Heart left ventricle (tissue), 16 donors: Measurements from ENCODE around the gene RPS10. TPM values are rescaled to one million over a fixed set of nuclear protein-coding genes. Genes with fewer than 3 reads are reported as not detected.

Experiments
- ATAC-seq, 4 donors: fragments of 200-7000 bp; cut with Tn5 transposase; one replicate each; pipeline ENCODE4 v1.9.1; 2020 to 2022; ENCODE audit warnings: moderate library complexity in 4 of 4, mild to moderate bottlenecking in 3 of 4, moderate number of reproducible peaks in 1 of 4
- DNase-seq, 5 donors: peaks; one replicate each; pipeline ENCODE4 v3.0.0-alpha.2; 2020
- H3K27ac ChIP-seq, 12 donors: fragments of 200-600 bp; sonication (generic) in 4 of 12; one replicate each; pipeline versions ENCODE4 v1.5.0 to v1.8.0; 2016 to 2022; ENCODE audit warnings: mild to moderate bottlenecking in 2 of 12
- H3K27me3 ChIP-seq, 9 donors: fragments of 200-600 bp; sonication (generic) in 2 of 9; one replicate each; pipeline versions ENCODE4 v1.5.1 to v1.8.0; 2016 to 2022; ENCODE audit warnings: mild to moderate bottlenecking in 3 of 9
- H3K36me3 ChIP-seq, 9 donors: fragments of 200-600 bp; sonication (generic) in 2 of 9; one replicate each; pipeline versions ENCODE4 v1.5.0 to v1.8.0; 2018 to 2022; ENCODE audit warnings: mild to moderate bottlenecking in 2 of 9
- H3K4me1 ChIP-seq, 12 donors: fragments of 200-600 bp; sonication (generic) in 4 of 12; one replicate each; pipeline versions ENCODE4 v1.5.0 to v1.8.0; 2016 to 2022; ENCODE audit warnings: mild to moderate bottlenecking in 3 of 12
- H3K4me3 ChIP-seq, 12 donors: fragments of 200-600 bp; sonication (generic) in 4 of 12; one replicate each; pipeline versions ENCODE4 v1.5.0 to v1.8.0; 2017 to 2022; ENCODE audit warnings: mild to moderate bottlenecking in 9 of 12, moderate library complexity in 4 of 12
- H3K9me3 ChIP-seq, 12 donors: fragments of 200-600 bp; sonication (generic) in 4 of 12; one replicate each; pipeline versions ENCODE4 v1.5.0 to v1.8.0; 2016 to 2022; ENCODE audit warnings: mild to moderate bottlenecking in 1 of 12
- POLR2A ChIP-seq, 2 donors: fragments of 450-650 bp; IDR thresholded peaks; one replicate each; pipeline ENCODE4 v1.6.1; 2017; ENCODE audit warnings: antibody characterized with exemption in 2 of 2, mild to moderate bottlenecking in 2 of 2, moderate library complexity in 2 of 2
- WGBS, 4 donors: extraction: QIAGEN DNeasy Blood & Tissue Kit in 2 of 4; methylation state at CpG; one replicate each; pipeline versions ENCODE4 v1.1.5 to v1.1.7; 2013 to 2018; 5-methylcytosine and 5-hydroxymethylcytosine counted together
- intact Hi-C, 10 donors: fragments of 100-400 bp; cut with DNase I; formaldehyde crosslinking; loops; one replicate each; pipeline versions ENCODE4 v1.11.1 to v1.14.2; 2022
- polyA plus RNA-seq, 2 donors: library from polyadenylated mRNA; stranded (reverse); fragments of 200-250 nt; gene quantifications; one replicate each; pipeline ENCODE4 v1.2.3, GENCODE V29; 2013
- total RNA-seq, 9 donors: library from RNA; depleted of rRNA in 2 of 9; stranded (reverse); fragments of >200 nt in 2 of 9; fragmentation: NEBNext Ultra II Directional in 3 of 9; extraction: Animal tissue kit (Norgen Biotek cat#: 25700) in 3 of 9; gene quantifications; one replicate each; pipeline versions ENCODE4 v1.1.0 to v1.2.4, GENCODE V29; 2016 to 2023
- TF ChIP-seq, protein P1 (sequence below), 12 donors: fragments of 200-600 bp; sonication (generic) in 4 of 12; IDR thresholded peaks; one replicate each; pipeline versions ENCODE4 v1.5.0 to v1.8.0; 2018 to 2022; ENCODE audit warnings: antibody characterized with exemption in 12 of 12, mild to moderate bottlenecking in 5 of 12
- donor health status: ischemic (EF 13 %, LVEDD 7.1; RV severe dilation, severe dysfunction).
- donor health status: healthy with polysubstance abuse.
- donor health status: DM: no; HTN: yes; CAD: no.
- donor health status: DM: no; HTN: no; CAD: no.
- donor health status: ischemic (EF 25% LVEDD 6.9; RV normal size, moderate dysfunction).
- donor health status: ischemic (EF 25% LVEDD 5.7; RV mildly dilated, moderate dysfunction).
- donor health status: healthy.
- donor health status: DM: yes; HTN: yes; CAD: no.
- donor health status: ischemic (EF 35%, LVEDD 5.7; RV mildly dilated, moderate dysfunction).
- donor health status: nonischemic (EF 11% LVEDD 7.7; RV severe dilation, severe dysfunction).
- donor health status: DM: yes; HTN: yes; CAD: no.
- donor health status: PGD.
- donor health status: ischemic (EF 29% LVEDD 5.4; RV normal size, mild dysfunction).
- donor health status: nonischemic (EF 23%, LVEDD 6.1; RV moderate dilation, normal function).

RPS10 gene
- total and polyA plus RNA-seq, 11 donors, result 504 to 2,277 (median 805) TPM

DNA sequence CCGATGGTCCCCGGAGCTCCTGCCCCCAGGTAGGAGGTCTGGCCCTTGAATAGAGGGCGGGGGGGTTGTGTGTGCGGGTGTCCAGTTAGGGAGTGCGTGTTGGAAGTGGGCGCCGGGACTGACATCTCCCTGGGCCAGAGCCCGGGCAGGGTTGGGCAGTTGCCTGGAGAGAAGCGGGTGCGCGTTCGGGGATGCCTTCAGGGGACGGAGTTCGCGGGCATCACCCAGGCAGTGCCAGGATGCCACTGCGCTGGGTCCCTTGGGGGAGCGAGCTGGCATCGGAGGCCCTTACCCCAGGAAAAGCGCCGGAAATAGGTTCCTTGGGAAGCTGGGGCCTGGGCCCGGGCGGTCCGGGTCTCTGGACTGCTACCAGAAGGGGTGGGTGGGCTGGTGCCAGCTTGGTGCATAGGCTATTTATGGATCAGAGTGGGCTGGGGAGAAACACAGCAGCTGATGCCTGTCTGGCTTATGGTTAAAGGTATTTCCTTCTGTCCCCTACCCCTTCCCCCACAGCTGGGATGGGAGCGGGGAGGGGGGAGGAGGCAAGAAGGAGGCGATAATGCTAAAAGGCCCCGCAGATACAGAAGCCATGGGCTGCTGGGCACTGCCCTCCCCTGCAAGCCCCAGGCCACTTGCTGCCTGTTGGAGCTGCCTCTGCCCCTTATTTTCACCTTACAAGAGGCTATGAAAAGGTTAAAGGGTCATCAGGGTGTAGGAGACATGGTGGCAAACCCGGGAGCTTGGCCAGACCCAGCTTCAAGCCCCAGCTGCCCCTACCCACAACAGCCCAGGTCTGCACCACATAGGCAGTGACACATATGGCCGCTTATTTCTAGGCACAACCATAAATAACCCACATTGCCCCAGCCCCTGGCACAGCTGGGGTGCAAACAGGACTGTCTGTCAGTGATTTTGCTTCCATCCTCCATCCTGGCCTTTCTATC is 40.6 kb upstream of the RPS10 start:
- Histone ChIP-seq H3K27ac (no peak overlapping the region), H3K27me3 (peaks cover 4 to 32% (median 13%) of the 10 kb centered on the region in 9 donors), H3K4me3 (peak overlapping the region; percentile 26 to 62 (median 52)), H3K4me1 (peaks cover 0 to 27% (median 4%) of the 10 kb centered on the region in 12 donors), H3K36me3 (no peaks in the 10 kb centered on the region), H3K9me3 (no peaks in the 10 kb centered on the region)
- WGBS, 4 donors, result 28 to 41% (median 31%) methylated on average over 12 to 28 of the region's 28 CpGs
- no peak for TF ChIP-seq POLR2A (IDR thresholded peaks at IDR 0.05)
- TF ChIP-seq, protein P1, sequence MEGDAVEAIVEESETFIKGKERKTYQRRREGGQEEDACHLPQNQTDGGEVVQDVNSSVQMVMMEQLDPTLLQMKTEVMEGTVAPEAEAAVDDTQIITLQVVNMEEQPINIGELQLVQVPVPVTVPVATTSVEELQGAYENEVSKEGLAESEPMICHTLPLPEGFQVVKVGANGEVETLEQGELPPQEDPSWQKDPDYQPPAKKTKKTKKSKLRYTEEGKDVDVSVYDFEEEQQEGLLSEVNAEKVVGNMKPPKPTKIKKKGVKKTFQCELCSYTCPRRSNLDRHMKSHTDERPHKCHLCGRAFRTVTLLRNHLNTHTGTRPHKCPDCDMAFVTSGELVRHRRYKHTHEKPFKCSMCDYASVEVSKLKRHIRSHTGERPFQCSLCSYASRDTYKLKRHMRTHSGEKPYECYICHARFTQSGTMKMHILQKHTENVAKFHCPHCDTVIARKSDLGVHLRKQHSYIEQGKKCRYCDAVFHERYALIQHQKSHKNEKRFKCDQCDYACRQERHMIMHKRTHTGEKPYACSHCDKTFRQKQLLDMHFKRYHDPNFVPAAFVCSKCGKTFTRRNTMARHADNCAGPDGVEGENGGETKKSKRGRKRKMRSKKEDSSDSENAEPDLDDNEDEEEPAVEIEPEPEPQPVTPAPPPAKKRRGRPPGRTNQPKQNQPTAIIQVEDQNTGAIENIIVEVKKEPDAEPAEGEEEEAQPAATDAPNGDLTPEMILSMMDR (IDR thresholded peaks at IDR 0.05), result no peak
- ATAC-seq, result peak in 2 of 4 donors; percentile 14 to 19
- intact Hi-C loops, result loop anchor here in 3 of 10 donors (10.0 kb wide), 2 partner anchors 138 to 288 kb away; partner anchors contain the start of gene SNRPC (in 1 of the 3)
- no peak for DNase-seq

DNA sequence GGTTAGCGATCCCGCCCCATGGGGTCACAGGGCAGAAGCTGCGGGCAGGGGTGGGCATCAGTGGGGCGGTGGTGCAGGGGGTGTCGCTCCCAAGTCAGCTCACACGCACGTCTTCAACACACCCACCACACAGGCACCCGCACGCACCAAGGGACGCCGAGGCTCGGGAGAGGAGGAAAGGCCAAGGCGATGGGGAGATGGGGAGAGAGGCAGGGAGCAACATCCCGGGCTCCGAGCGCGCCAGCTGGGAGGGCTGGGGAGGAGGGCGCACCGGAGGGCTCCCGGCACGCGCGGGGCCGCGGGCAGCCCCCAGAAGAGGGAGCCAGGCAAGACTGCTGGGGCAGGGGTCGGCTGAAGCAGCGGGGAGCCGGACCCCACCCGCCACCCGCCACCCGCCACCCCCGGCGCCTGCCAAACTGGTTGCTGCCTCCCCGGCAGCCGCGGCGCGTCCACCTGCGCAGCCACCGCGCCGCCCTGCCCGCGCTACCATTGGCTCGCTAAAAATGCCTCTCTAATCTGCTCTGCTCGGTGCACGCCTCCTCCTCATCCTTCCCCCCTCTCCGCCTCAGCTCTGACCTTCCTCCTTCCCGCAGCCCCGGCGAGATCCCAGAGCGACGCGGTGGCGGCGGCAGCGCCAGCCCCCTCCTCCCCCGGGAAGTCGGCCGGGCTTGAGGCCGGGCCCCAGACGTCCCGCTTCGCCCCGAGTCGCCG is 39.8 kb upstream of the RPS10 start, which contains the start of gene PACSIN1:
Gene PACSIN1, plus strand, starts transcription at position 546 of the 711 bp plus-strand sequence. CDS start 60,230 bp downstream, outside the sequence.
- peak within 1 kb of the TSS; percentile 26 to 62 (median 52) for H3K4me3 ChIP-seq
- no peak within 1 kb of the TSS for H3K27ac ChIP-seq
- intact Hi-C loops, result loop anchor here in 3 of 10 donors (10.0 kb wide), 2 partner anchors 139 to 289 kb away; partner anchors contain the start of gene SNRPC (in 1 of the 3)
- H3K36me3 ChIP-seq, result no peaks in the 10 kb centered on the region
- WGBS, 4 donors, result 0 to 3% (median 2%) methylated on average over 22 to 67 of the region's 67 CpGs
- H3K9me3 ChIP-seq, result no peaks in the 10 kb centered on the region
- DNase-seq, result peak in 3 of 5 donors; percentile 26 to 37 (median 35)
- peak in 3 of 4 donors; percentile 53 to 72 (median 68) for ATAC-seq
- H3K27me3 ChIP-seq, result peaks cover 4 to 32% (median 13%) of the 10 kb centered on the region in 9 donors
- peaks cover 0 to 27% (median 4%) of the 10 kb centered on the region in 12 donors for H3K4me1 ChIP-seq
- no peak for TF ChIP-seq POLR2A (IDR thresholded peaks at IDR 0.05)
- TF ChIP-seq, protein P1 (IDR thresholded peaks at IDR 0.05), result no peak

DNA sequence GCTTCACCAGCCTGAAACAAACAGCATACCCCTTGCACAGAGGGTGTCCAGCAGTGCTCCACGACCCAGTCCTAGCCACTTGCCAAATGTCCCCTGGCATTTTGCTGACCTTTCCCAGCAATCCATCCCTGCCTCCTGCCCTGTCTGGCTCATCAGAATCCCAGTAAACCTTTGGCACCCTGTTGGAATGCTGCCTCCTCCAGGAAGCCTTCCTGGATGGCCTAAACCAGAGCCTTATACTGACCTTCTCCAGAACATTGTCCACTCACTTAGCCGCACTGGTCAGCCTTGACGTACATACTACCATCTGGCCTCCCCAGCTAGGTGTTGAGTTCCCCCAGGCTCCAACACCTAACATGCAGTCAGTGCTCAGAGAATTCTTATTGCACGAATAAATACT is 38.0 kb upstream of the RPS10 start:
- Histone ChIP-seq H3K36me3 (no peaks in the 10 kb centered on the region), H3K9me3 (no peaks in the 10 kb centered on the region), H3K27ac (no peak overlapping the region), H3K27me3 (peaks cover 4 to 32% (median 13%) of the 10 kb centered on the region in 9 donors), H3K4me1 (peaks cover 0 to 27% (median 4%) of the 10 kb centered on the region in 12 donors), H3K4me3 (no peak overlapping the region)
- TF ChIP-seq, protein P1 (IDR thresholded peaks at IDR 0.05), result no peak
- TF ChIP-seq POLR2A (IDR thresholded peaks at IDR 0.05), result no peak
- no peak for ATAC-seq
- WGBS, 4 donors, result 58 to 75% (median 72%) methylated on average over 4 of the region's 4 CpGs
- no peak for DNase-seq
- intact Hi-C loops, result loop anchor here in 7 of 10 donors (5.0 to 10.0 kb wide), 3 partner anchors 141 to 291 kb away; partner anchors contain the start of gene SNRPC (in 1 of the 7)
